H1 (cell line): Measurements from ENCODE around the gene SRGAP2C. TPM values are rescaled to one million over a fixed set of nuclear protein-coding genes. Genes with fewer than 3 reads are reported as not detected.
"Not testable (repeated sequence)": the region's sequence is repeated elsewhere in the genome, so short reads cannot be mapped to it uniquely, and the experiment has no call there.

Experiments
- CTCF ChIA-PET: fragments of 300-600 bp; sonication (Branson Sonifier 250); formaldehyde crosslinking; loops from one replicate; lab custom pipeline; 2021; ENCODE audit not compliant: partially characterized antibody; lab: Charles Lee
- POLR2A ChIA-PET: fragments of 300-600 bp; sonication (Branson Sonifier 250); formaldehyde crosslinking; loops from one replicate; lab custom pipeline; 2021; ENCODE audit warnings: inconsistent platforms; ENCODE audit not compliant: partially characterized antibody; lab: Charles Lee
- DNase-seq, 2 experiments: peaks; one replicate each; pipeline versions ENCODE4 v3.0.0 to v3.0.0-alpha.2; 2010 to 2022; ENCODE audit warnings: low spot score in 2 of 2, low read depth in 1 of 2, mixed read lengths in 1 of 2
- FAIRE-seq: peaks from 2 replicates; lab custom pipeline; 2011; peaks lifted over from hg19 to GRCh38; lab: Jason Lieb, UNC
- H2AFZ ChIP-seq: 2 replicates; pipeline ENCODE4 v1.8.1; 2012; ENCODE audit warnings: low read length, inconsistent platforms
- H2AK5ac ChIP-seq: 2 replicates; pipeline ENCODE4 v1.6.1; 2013; ENCODE audit warnings: low read depth, low read length
- H2BK120ac ChIP-seq: replicated peaks from 2 replicates; pipeline ENCODE3; 2013; ENCODE audit warnings: low read depth, low read length, inconsistent platforms
- H2BK12ac ChIP-seq: 2 replicates; pipeline ENCODE4 v1.6.1; 2013; ENCODE audit warnings: low read depth, low read length
- H2BK15ac ChIP-seq: 2 replicates; pipeline ENCODE4 v1.6.1; 2013; ENCODE audit warnings: low read length
- H2BK20ac ChIP-seq: 2 replicates; pipeline ENCODE4 v1.6.1; 2013; ENCODE audit warnings: low read length
- H2BK5ac ChIP-seq: 2 replicates; pipeline ENCODE4 v1.6.1; 2013; ENCODE audit warnings: low read depth, low read length
- H3K14ac ChIP-seq: 2 replicates; pipeline ENCODE4 v1.6.1; 2013; ENCODE audit warnings: inconsistent platforms; ENCODE audit not compliant: insufficient read length
- H3K18ac ChIP-seq: 2 replicates; pipeline ENCODE4 v1.6.1; 2013; ENCODE audit warnings: low read length; ENCODE audit errors: extremely low read depth
- H3K23ac ChIP-seq: 2 replicates; pipeline ENCODE4 v1.6.1; 2013; ENCODE audit warnings: inconsistent platforms; ENCODE audit not compliant: insufficient read length
- H3K23me2 ChIP-seq: 2 replicates; pipeline ENCODE4 v1.6.1; 2013; ENCODE audit warnings: low read depth, low read length
- H3K27ac ChIP-seq: 2 replicates; pipeline ENCODE4 v1.6.1; 2011; ENCODE audit warnings: low read depth, low read length, inconsistent platforms
- H3K27me3 ChIP-seq, 4 experiments: replicated peaks in 1 of 4; 1 replicate in 1 of 4; 2 replicates in 3 of 4; pipeline versions ENCODE4 v1.6.1 to v1.8.1; 2011 to 2013; ENCODE audit warnings: low read length in 3 of 4, mild to moderate bottlenecking in 3 of 4, inconsistent platforms in 2 of 4, mixed read lengths in 2 of 4, moderate library complexity in 1 of 4; ENCODE audit not compliant: control insufficient read depth in 3 of 4, insufficient read depth in 3 of 4; ENCODE audit errors: extremely low read depth in 1 of 4
- H3K36me3 ChIP-seq, 4 experiments: 2 replicates each; pipeline versions ENCODE4 v1.6.1 to v1.8.1; 2011 to 2013; ENCODE audit warnings: mild to moderate bottlenecking in 4 of 4, low read length in 3 of 4, moderate library complexity in 2 of 4, control low read depth in 1 of 4, inconsistent platforms in 1 of 4; ENCODE audit not compliant: insufficient read depth in 4 of 4, control insufficient read depth in 2 of 4
- H3K4ac ChIP-seq: replicated peaks from 2 replicates; pipeline ENCODE3; 2013; ENCODE audit warnings: low read length, low read depth, mixed read lengths, inconsistent platforms; ENCODE audit not compliant: insufficient read length
- H3K4me1 ChIP-seq, 4 experiments: replicated peaks in 1 of 4; 1 replicate in 1 of 4; 2 replicates in 3 of 4; pipeline versions ENCODE4 v1.6.1 to v1.8.1; 2011 to 2013; ENCODE audit warnings: low read length in 3 of 4, inconsistent platforms in 2 of 4, mixed read lengths in 1 of 4; ENCODE audit not compliant: insufficient read depth in 4 of 4, control insufficient read depth in 3 of 4
- H3K4me2 ChIP-seq, 2 experiments: 2 replicates each; pipeline versions ENCODE4 v1.6.1 to v1.8.1; 2011 to 2013; ENCODE audit warnings: low read depth in 2 of 2, low read length in 2 of 2, control low read depth in 1 of 2, inconsistent platforms in 1 of 2, mild to moderate bottlenecking in 1 of 2; ENCODE audit not compliant: insufficient read depth in 1 of 2
- H3K4me3 ChIP-seq, 4 experiments: fragments of 200-600, 300-600 bp in 1 of 4; sonication (generic), shearing (Covaris generic), sonication (Bioruptor Twin) in 1 of 4; 2 replicates each; pipeline versions ENCODE4 v1.5.1 to v1.8.1; 2011 to 2016; ENCODE audit warnings: low read length in 4 of 4, low read depth in 3 of 4, control low read depth in 2 of 4, inconsistent platforms in 2 of 4, mild to moderate bottlenecking in 2 of 4, mixed read lengths in 1 of 4, moderate library complexity in 1 of 4; ENCODE audit not compliant: insufficient read depth in 2 of 4; ENCODE audit errors: extremely low read depth in 1 of 4
- H3K56ac ChIP-seq: replicated peaks from 2 replicates; pipeline ENCODE3; 2013; ENCODE audit warnings: low read depth, mild to moderate bottlenecking, mixed read lengths, low read length, inconsistent platforms; ENCODE audit not compliant: insufficient read length
- H3K79me1 ChIP-seq: 2 replicates; pipeline ENCODE4 v1.6.1; 2013; ENCODE audit warnings: low read depth, low read length, control low read depth
- H3K79me2 ChIP-seq, 2 experiments: 2 replicates each; pipeline versions ENCODE4 v1.6.1 to v1.8.1; 2012 to 2013; ENCODE audit warnings: low read length in 2 of 2, mild to moderate bottlenecking in 2 of 2, inconsistent platforms in 1 of 2; ENCODE audit not compliant: insufficient read depth in 2 of 2, control insufficient read depth in 1 of 2
- H3K9ac ChIP-seq, 4 experiments: replicated peaks in 1 of 4; 1 replicate in 1 of 4; 2 replicates in 3 of 4; pipeline versions ENCODE4 v1.6.1 to v1.8.1; 2011 to 2013; ENCODE audit warnings: low read depth in 3 of 4, low read length in 3 of 4, control low read depth in 2 of 4, mild to moderate bottlenecking in 2 of 4, moderate library complexity in 2 of 4, inconsistent platforms in 1 of 4; ENCODE audit errors: extremely low read depth in 1 of 4
- H3K9me3 ChIP-seq, 2 experiments: 2 replicates each; pipeline versions ENCODE4 v1.6.1 to v1.8.1; 2012 to 2013; ENCODE audit warnings: mild to moderate bottlenecking in 2 of 2, moderate library complexity in 2 of 2, control low read depth in 1 of 2, inconsistent platforms in 1 of 2, low read depth in 1 of 2, low read length in 1 of 2, mixed read lengths in 1 of 2; ENCODE audit not compliant: insufficient read depth in 2 of 2
- H4K20me1 ChIP-seq, 2 experiments: replicated peaks in 1 of 2; 2 replicates each; pipeline versions ENCODE3 to v1.8.1; 2011 to 2013; ENCODE audit warnings: inconsistent platforms in 2 of 2, low read length in 2 of 2, mild to moderate bottlenecking in 1 of 2; ENCODE audit not compliant: insufficient read depth in 2 of 2, control insufficient read depth in 1 of 2
- H4K5ac ChIP-seq: 2 replicates; pipeline ENCODE4 v1.6.1; 2013; ENCODE audit warnings: low read length, low read depth, mixed read lengths, inconsistent platforms; ENCODE audit not compliant: insufficient read length
- H4K8ac ChIP-seq: 2 replicates; pipeline ENCODE4 v1.8.0; 2013; ENCODE audit warnings: mild to moderate bottlenecking, moderate library complexity, low read length, inconsistent platforms; ENCODE audit not compliant: insufficient read depth; ENCODE audit errors: extremely low read depth
- H4K91ac ChIP-seq: replicated peaks from 2 replicates; pipeline ENCODE3; 2013; ENCODE audit warnings: low read length, mixed read lengths, inconsistent platforms; ENCODE audit not compliant: insufficient read length
- PHF8 ChIP-seq: fragments of 200-600 bp; sonication (generic); conservative IDR thresholded peaks from 2 replicates; pipeline ENCODE4 v1.7.1; 2012; ENCODE audit warnings: low read depth, mild to moderate bottlenecking, inconsistent platforms, low read length, moderate library complexity
- WGBS, 2 experiments: shearing (Covaris generic) in 1 of 2; methylation state at CpG; one replicate each; pipeline versions ENCODE4 v1.1.6 to v1.1.7; 2013 to 2015; ENCODE audit warnings: low lambda C conversion rate in 2 of 2, mixed read lengths in 2 of 2, inconsistent platforms in 1 of 2, low coverage in 1 of 2, missing lambda C conversion rate in 1 of 2; ENCODE audit not compliant: insufficient replicate concordance in 2 of 2, insufficient coverage in 1 of 2, insufficient read length in 1 of 2; ENCODE audit errors: extremely low coverage in 1 of 2, missing lambda C conversion rate in 1 of 2; 5-methylcytosine and 5-hydroxymethylcytosine counted together
- polyA plus RNA-seq, 7 experiments: library from polyadenylated mRNA; depleted of rRNA in 3 of 7; stranded (reverse) in 5 of 7; unstranded in 2 of 7; fragments of >200 nt in 5 of 7; fragments of 200-250 nt in 2 of 7; gene quantifications; 1 replicate in 5 of 7; 2 replicates in 1 of 7; 4 replicates in 1 of 7; pipeline versions ENCODE4 v1.2.1 to v1.2.3, GENCODE V29; 2011 to 2013; ENCODE audit warnings: missing spikeins in 2 of 7, mixed read lengths in 2 of 7
- total RNA-seq: library from RNA; stranded (reverse); fragmentation: NEBNext Ultra II Directional; extraction: Animal tissue kit (Norgen Biotek cat#: 25700); gene quantifications from 2 replicates; pipeline ENCODE4 v1.2.1, GENCODE V29; 2021

SRGAP2C gene
- total and polyA plus RNA-seq, 2 of the 8 experiments (the other 6 are each of a cell fraction or from before 2014, with no cell fraction given) = 2.5 to 25.2 TPM

- H3K27me3 ChIP-seq, H3K79me1 ChIP-seq, H4K5ac ChIP-seq, H3K4ac ChIP-seq, H3K18ac ChIP-seq, H2BK12ac ChIP-seq, CTCF ChIA-PET, H3K23ac ChIP-seq, H3K14ac ChIP-seq, H2AK5ac ChIP-seq, H2AFZ ChIP-seq, H3K9me3 ChIP-seq, H2BK15ac ChIP-seq, H3K27ac ChIP-seq: not testable (repeated sequence)
- Histone ChIP-seq H3K9ac (peak overlapping the region in 3 of 4 experiments; percentile 34 to 60 (median 55); a peak in 5 of 7 replicates), H3K4me2 (peak overlapping the region; percentile 49 to 56; a peak in 3 of 4 replicates)
- POLR2A ChIA-PET = interaction anchor here (0.9 kb wide), 1 partner anchor 118 kb away, joined by 3 read pairs; no protein-coding TSS in a partner anchor
- DNase-seq = peak in 1 of 2 experiments; percentile 70
- TF ChIP-seq PHF8 = 0 out of 2 replicates have a peak, but pooled peaks have one; percentile 22
- TF ChIP-seq, all 59 proteins: peak for 1; not testable (repeated sequence) for 58
- not testable (repeated sequence) for H3K79me2 ChIP-seq, H2BK120ac ChIP-seq, H4K8ac ChIP-seq, H3K36me3 ChIP-seq, FAIRE-seq, H3K56ac ChIP-seq, H3K23me2 ChIP-seq, H2BK20ac ChIP-seq, H2BK5ac ChIP-seq, H4K91ac ChIP-seq, H3K4me1 ChIP-seq, H4K20me1 ChIP-seq
- 39% methylated on average over 21 of the region's 26 CpGs; no CpG with 5 or more reads in 1 of the 2 experiments for WGBS, 2 experiments
- H3K4me3 ChIP-seq = peak overlapping the region; percentile 45 to 58 (median 53)
Measured at GRCh38 chr1:121401375-121401955, 216.7 kb downstream of the SRGAP2C start.
